CD4-positive, CD25-positive, alpha-beta regulatory T cell (primary cell): ENCODE measurements around the gene PPP2R3B. TPM values are rescaled to one million over a fixed set of nuclear protein-coding genes. Genes with fewer than 3 reads are reported as not detected.

Experiments used
- ATAC-seq, 2 donors: fragments of 150-1000 bp; cut with Tn5 transposase; one replicate each; pipeline ENCODE4 v1.10.0; 2021; ENCODE audit warnings: low read depth in 2 of 2, moderate number of reproducible peaks in 2 of 2, moderate library complexity in 1 of 2
- DNase-seq, 3 donors: peaks; one replicate each; pipeline versions ENCODE4 v3.0.0 to v3.0.0-alpha.2; 2012 to 2022; ENCODE audit warnings: mixed read lengths in 1 of 3
- H3K27ac ChIP-seq: one replicate; pipeline ENCODE4 v1.7.0; 2013; ENCODE audit warnings: mild to moderate bottlenecking, low read length; ENCODE audit not compliant: insufficient read depth, poor library complexity, severe bottlenecking
- H3K27me3 ChIP-seq: one replicate; pipeline ENCODE4 v1.7.0; 2013; ENCODE audit warnings: low read length; ENCODE audit not compliant: control insufficient read depth, insufficient read depth
- H3K36me3 ChIP-seq: one replicate; pipeline ENCODE4 v1.7.0; 2013; ENCODE audit warnings: mild to moderate bottlenecking, low read length, moderate library complexity; ENCODE audit not compliant: control insufficient read depth, insufficient read depth
- H3K4me1 ChIP-seq: 2 replicates; pipeline ENCODE4 v1.7.0; 2013; ENCODE audit warnings: mild to moderate bottlenecking, low read length; ENCODE audit not compliant: insufficient read depth, control insufficient read depth, poor library complexity, severe bottlenecking
- H3K4me3 ChIP-seq: one replicate; pipeline ENCODE4 v1.7.0; 2013; ENCODE audit warnings: low read depth, mild to moderate bottlenecking, low read length, moderate library complexity
- H3K9me3 ChIP-seq, 2 experiments: 1 replicate in 1 of 2; 2 replicates in 1 of 2; pipeline ENCODE4 v1.7.0; 2013; ENCODE audit warnings: low read length in 2 of 2, mild to moderate bottlenecking in 1 of 2, moderate library complexity in 1 of 2; ENCODE audit not compliant: control insufficient read depth in 2 of 2
- H3K27ac Mint-ChIP-seq, 3 donors: one replicate each; pipeline ENCODE4 v1.8.0; 2020 to 2022; ENCODE audit warnings: mild to moderate bottlenecking in 3 of 3, mixed read lengths in 3 of 3, moderate library complexity in 2 of 3
- H3K27me3 Mint-ChIP-seq: one replicate; pipeline ENCODE4 v1.8.0; 2022; ENCODE audit warnings: mild to moderate bottlenecking, mixed read lengths
- H3K36me3 Mint-ChIP-seq: one replicate; pipeline ENCODE4 v1.8.0; 2020; ENCODE audit warnings: mixed read lengths
- H3K4me1 Mint-ChIP-seq, 4 donors: one replicate each; pipeline ENCODE4 v1.8.0; 2020 to 2022; ENCODE audit warnings: mixed read lengths in 4 of 4, mild to moderate bottlenecking in 1 of 4
- H3K4me3 Mint-ChIP-seq, 4 donors: one replicate each; pipeline ENCODE4 v1.8.0; 2020 to 2022; ENCODE audit warnings: mild to moderate bottlenecking in 4 of 4, mixed read lengths in 4 of 4, moderate library complexity in 3 of 4
- H3K9me3 Mint-ChIP-seq, 7 donors: one replicate each; pipeline ENCODE4 v1.8.0; 2020 to 2022; ENCODE audit warnings: mixed read lengths in 7 of 7, mild to moderate bottlenecking in 3 of 7, moderate library complexity in 2 of 7
- polyA plus RNA-seq, 4 donors: library from polyadenylated mRNA; unstranded; fragments of 300-500 nt; fragmentation: Illumina TruSeq; gene quantifications; one replicate each; pipeline ENCODE4 v1.2.3, GENCODE V29; 2021
- total RNA-seq: library from RNA; stranded (reverse); gene quantifications from one replicate; pipeline ENCODE4 v1.2.3, GENCODE V29; 2022

The PPP2R3B gene
- total and polyA plus RNA-seq, 5 donors from 2014 or later, result 4.8 to 23.5 (median 8.6) TPM

GRCh38 chrX:373641-374471 lies 12.9 kb downstream of the PPP2R3B start:
- H3K9me3 ChIP-seq, result no peaks in the 10 kb centered on the region
- peak; percentile 41 to 45 for ATAC-seq
- H3K36me3 Mint-ChIP-seq, result peaks cover 7% of the 10 kb centered on the region
- peaks cover 3% of the 10 kb centered on the region for H3K27me3 ChIP-seq
- peaks cover 19% of the 10 kb centered on the region for H3K4me1 ChIP-seq
- peaks cover 0 to 2% (median 0%) of the 10 kb centered on the region in 7 donors for H3K9me3 Mint-ChIP-seq
- no peak overlapping the region for H3K4me3 ChIP-seq
- H3K4me1 Mint-ChIP-seq, result peaks cover 6 to 49% (median 18%) of the 10 kb centered on the region in 4 donors
- no peak overlapping the region for H3K27ac Mint-ChIP-seq
- peak in 2 of 3 donors; percentile 28 to 33 for DNase-seq
- no peaks in the 10 kb centered on the region for H3K36me3 ChIP-seq
- H3K4me3 Mint-ChIP-seq, result peak overlapping the region in 3 of 4 donors; percentile 78 to 84 (median 79)
- H3K27me3 Mint-ChIP-seq, result peaks cover 37% of the 10 kb centered on the region
- no peak overlapping the region for H3K27ac ChIP-seq

DNA sequence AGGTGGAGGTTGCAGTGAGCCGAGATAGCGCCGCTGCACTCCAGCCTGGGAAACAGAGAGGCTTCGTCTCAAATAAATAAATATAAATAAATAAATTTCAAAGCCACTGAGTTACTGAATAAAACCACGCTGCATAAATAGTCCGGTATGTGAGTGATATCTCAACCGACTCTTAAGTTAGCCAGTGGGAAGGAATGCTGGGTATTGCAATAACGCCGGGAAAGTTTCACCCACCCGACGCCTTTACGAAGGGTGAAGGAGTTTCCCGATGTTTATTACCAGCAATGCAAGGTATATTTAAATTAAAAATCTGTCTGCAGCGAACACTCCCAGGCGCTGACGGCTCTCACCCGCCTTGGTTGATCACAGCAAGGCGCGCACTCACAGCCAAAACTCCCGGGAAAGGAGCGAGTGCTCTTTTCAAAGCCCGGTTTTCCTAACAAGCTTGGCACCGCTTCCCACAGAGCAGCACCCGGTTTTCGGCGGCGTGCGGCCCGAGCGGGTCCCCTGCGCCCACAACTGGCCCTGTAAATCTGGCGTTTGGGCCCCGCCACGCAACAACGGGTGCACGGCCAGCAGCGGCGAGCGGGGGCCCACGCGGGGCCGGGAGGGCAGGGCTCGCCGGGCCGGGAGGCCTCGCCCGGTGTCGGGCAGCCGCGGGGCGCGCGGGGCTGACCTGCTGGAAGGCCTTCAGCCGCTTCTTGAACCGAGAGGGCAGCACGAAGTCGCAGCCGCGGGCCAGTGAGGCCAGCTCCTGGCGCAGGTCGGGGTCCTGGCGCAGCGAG lies 13.7 kb downstream of the PPP2R3B start:
- peaks cover 3% of the 10 kb centered on the region for H3K27me3 ChIP-seq
- no peak overlapping the region for H3K27ac ChIP-seq
- H3K4me1 ChIP-seq, result peaks cover 19% of the 10 kb centered on the region
- peaks cover 0 to 2% (median 0%) of the 10 kb centered on the region in 7 donors for H3K9me3 Mint-ChIP-seq
- no peak for ATAC-seq
- DNase-seq, result no peak
- H3K4me3 Mint-ChIP-seq, result peak overlapping the region in 2 of 4 donors; percentile 44 to 64
- H3K27me3 Mint-ChIP-seq, result peaks cover 33% of the 10 kb centered on the region
- H3K4me3 ChIP-seq, result no peak overlapping the region
- no peaks in the 10 kb centered on the region for H3K36me3 ChIP-seq
- H3K27ac Mint-ChIP-seq, result no peak overlapping the region
- H3K36me3 Mint-ChIP-seq, result peaks cover 7% of the 10 kb centered on the region
- no peaks in the 10 kb centered on the region for H3K9me3 ChIP-seq
- peaks cover 6 to 42% (median 11%) of the 10 kb centered on the region in 4 donors for H3K4me1 Mint-ChIP-seq

GRCh38 chrX:371907-372306 lies 14.8 kb downstream of the PPP2R3B start:
- Histone ChIP-seq H3K4me3 (no peak overlapping the region), H3K9me3 (no peaks in the 10 kb centered on the region), H3K27me3 (peaks cover 3% of the 10 kb centered on the region), H3K27ac (no peak overlapping the region), H3K36me3 (no peaks in the 10 kb centered on the region), H3K4me1 (peaks cover 19% of the 10 kb centered on the region)
- Mint-ChIP-seq H3K9me3 (peaks cover 0 to 2% (median 0%) of the 10 kb centered on the region in 7 donors), H3K27ac (no peak overlapping the region), H3K4me3 (peak overlapping the region in 2 of 4 donors; percentile 19 to 31), H3K27me3 (peaks cover 32% of the 10 kb centered on the region), H3K36me3 (peaks cover 7% of the 10 kb centered on the region), H3K4me1 (peaks cover 6 to 40% (median 14%) of the 10 kb centered on the region in 4 donors)
- DNase-seq (no peak), ATAC-seq (no peak)

GRCh38 chrX:370963-371745 lies 15.6 kb downstream of the PPP2R3B start:
- peaks cover 6 to 40% (median 14%) of the 10 kb centered on the region in 4 donors for H3K4me1 Mint-ChIP-seq
- peaks cover 19% of the 10 kb centered on the region for H3K4me1 ChIP-seq
- H3K4me3 ChIP-seq, result no peak overlapping the region
- no peaks in the 10 kb centered on the region for H3K9me3 ChIP-seq
- no peak overlapping the region for H3K27ac ChIP-seq
- H3K9me3 Mint-ChIP-seq, result peaks cover 0 to 2% (median 0%) of the 10 kb centered on the region in 7 donors
- H3K36me3 ChIP-seq, result no peaks in the 10 kb centered on the region
- peaks cover 32% of the 10 kb centered on the region for H3K27me3 Mint-ChIP-seq
- H3K27me3 ChIP-seq, result peaks cover 3% of the 10 kb centered on the region
- DNase-seq, result no peak
- peaks cover 7% of the 10 kb centered on the region for H3K36me3 Mint-ChIP-seq
- no peak overlapping the region for H3K4me3 Mint-ChIP-seq
- ATAC-seq, result no peak
- H3K27ac Mint-ChIP-seq, result no peak overlapping the region

DNA sequence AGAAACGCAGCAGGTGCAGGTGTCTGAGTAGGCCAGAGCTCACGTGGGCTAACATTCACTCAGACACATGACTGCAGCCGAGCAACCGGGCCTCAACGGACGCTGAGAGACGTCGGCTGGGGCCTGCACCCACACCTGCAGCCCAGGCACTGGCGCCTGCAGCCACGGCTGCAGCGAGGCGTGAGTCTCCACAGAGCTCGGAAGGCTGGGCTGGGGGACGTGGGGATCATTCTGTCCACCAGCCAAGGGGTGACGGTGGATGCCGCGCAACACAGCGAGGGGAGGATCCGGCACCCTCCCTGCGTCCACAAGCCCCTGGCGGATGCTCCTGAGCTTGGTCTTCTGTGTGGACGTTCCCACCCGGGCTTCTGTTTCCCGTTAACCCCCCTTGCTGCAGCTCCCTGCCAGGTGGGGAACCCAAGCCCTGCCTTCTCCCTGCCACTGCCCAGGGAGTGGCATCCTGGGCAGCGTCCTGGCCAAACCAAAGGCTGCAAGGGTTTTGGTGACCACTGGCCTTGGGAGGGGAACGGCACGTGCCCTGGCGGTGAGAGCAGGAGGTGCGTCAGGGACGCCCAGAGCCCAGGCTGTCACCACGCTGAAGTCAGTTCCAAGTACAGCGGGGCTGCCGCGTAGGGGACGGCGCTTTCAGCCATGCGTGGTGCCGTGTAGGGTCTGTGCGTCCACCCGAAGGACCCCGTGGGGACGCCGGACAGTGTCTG lies 16.3 kb downstream of the PPP2R3B start:
- peaks cover 3% of the 10 kb centered on the region for H3K27me3 ChIP-seq
- Mint-ChIP-seq H3K4me3 (no peak overlapping the region), H3K36me3 (peaks cover 7% of the 10 kb centered on the region), H3K27ac (no peak overlapping the region), H3K4me1 (peaks cover 6 to 36% (median 14%) of the 10 kb centered on the region in 4 donors), H3K9me3 (peaks cover 0 to 2% (median 0%) of the 10 kb centered on the region in 7 donors), H3K27me3 (peaks cover 28% of the 10 kb centered on the region)
- DNase-seq (no peak), ATAC-seq (no peak)
- H3K4me3 ChIP-seq, result no peak overlapping the region
- peaks cover 19% of the 10 kb centered on the region for H3K4me1 ChIP-seq
- no peaks in the 10 kb centered on the region for H3K9me3 ChIP-seq
- no peaks in the 10 kb centered on the region for H3K36me3 ChIP-seq
- no peak overlapping the region for H3K27ac ChIP-seq

GRCh38 chrX:369563-370101 lies 17.1 kb downstream of the PPP2R3B start:
- no peaks in the 10 kb centered on the region for H3K36me3 ChIP-seq
- peaks cover 3% of the 10 kb centered on the region for H3K27me3 ChIP-seq
- no peak for DNase-seq
- no peak overlapping the region for H3K27ac ChIP-seq
- Mint-ChIP-seq H3K27ac (no peak overlapping the region), H3K36me3 (peaks cover 7% of the 10 kb centered on the region), H3K4me1 (peaks cover 6 to 28% (median 11%) of the 10 kb centered on the region in 4 donors), H3K27me3 (peaks cover 22% of the 10 kb centered on the region), H3K9me3 (peaks cover 0 to 2% (median 0%) of the 10 kb centered on the region in 7 donors), H3K4me3 (no peak overlapping the region)
- no peaks in the 10 kb centered on the region for H3K9me3 ChIP-seq
- ATAC-seq, result no peak
- peaks cover 13% of the 10 kb centered on the region for H3K4me1 ChIP-seq
- H3K4me3 ChIP-seq, result no peak overlapping the region
